Erythroblast (primary cell): ENCODE measurements around the gene NRG2.
A peak's percentile ranks its signal among the peaks of the same experiment; 100 is the strongest.

Experiments used
- DNase-seq, 2 experiments: peaks; one replicate each; lab custom pipeline; 2025; lab: John Stamatoyannopoulos, UW
- GATA1 ChIP-seq: IDR thresholded peaks from 2 replicates; pipeline ENCODE4 v1.6.1; 2011; ENCODE audit warnings: low read depth, mild to moderate bottlenecking, control low read depth, low read length, moderate library complexity
- POLR2A ChIP-seq: IDR thresholded peaks from 2 replicates; pipeline ENCODE4 v1.6.1; 2011; ENCODE audit warnings: mild to moderate bottlenecking, low read length

NRG2 gene

GRCh38 chr5:140010798-140011197 lies 32.3 kb downstream of the NRG2 start:
- TF ChIP-seq GATA1 (no peak), POLR2A (no peak)
- no peak for DNase-seq

DNA sequence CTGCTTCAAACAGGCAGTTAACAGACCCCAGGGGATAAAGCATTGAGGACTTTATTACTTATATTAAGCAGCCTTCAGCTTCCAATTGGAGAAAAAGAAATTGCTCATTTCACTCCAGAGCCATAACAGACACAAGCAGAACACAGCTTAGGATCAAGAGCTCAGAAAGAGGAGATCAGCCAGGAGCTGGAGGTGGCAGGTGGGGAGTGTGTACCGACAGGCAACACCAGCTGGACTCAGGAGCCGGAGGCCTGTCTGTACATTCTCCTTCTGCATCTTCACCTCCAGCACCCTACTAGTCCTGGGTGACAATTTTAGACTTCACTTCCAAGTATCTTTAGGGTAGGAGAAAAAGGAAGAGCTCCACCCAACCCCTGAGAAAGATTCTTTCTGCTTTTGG lies 35.8 kb downstream of the NRG2 start:
- no peak for TF ChIP-seq POLR2A

DNA sequence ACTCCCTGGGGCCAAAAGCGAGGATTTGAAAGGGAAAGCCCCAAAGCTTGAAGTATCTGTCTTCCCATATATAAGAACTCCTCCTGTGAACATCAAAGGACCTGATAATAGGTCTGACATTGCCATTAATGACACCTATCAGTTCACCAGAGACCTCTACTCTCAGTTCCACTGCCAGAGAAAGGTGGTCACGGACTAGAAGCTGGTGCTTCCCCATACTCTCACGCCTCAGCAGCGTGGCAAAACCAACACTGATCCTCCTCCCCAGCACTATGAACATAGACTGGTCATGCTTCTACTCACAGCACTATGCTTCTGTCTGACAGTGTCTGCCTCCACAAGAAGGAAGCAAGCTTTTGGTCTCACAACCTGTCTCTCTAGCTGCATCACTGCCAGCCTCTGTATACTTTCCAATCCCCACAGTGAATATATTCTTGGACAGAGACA lies 37.9 kb downstream of the NRG2 start:
- TF ChIP-seq POLR2A: no peak
- no peak for TF ChIP-seq GATA1
- DNase-seq: no peak

More for the DNA sequence above, 35.8 kb downstream of the NRG2 start:
- DNase-seq: no peak

DNA sequence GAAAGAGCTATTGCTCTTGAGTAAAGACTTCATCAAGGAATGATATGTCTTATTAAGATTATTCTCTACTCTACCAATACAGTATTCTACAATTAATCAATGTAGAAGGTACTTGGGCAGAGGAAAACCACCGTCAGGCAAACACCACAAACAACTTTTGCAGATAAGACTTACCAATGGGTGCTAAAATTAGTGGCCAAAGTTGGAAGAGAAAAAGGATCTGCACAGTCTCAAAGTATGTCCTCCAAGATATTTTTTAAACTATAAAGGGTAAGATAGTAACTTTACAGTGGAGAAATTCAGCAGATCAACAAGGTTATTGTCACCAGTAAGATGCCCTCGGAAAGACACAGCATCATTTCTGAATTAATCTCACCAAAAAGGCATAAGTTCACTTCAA lies 38.9 kb downstream of the NRG2 start:
- no peak for DNase-seq
- TF ChIP-seq GATA1: no peak
- TF ChIP-seq POLR2A: no peak

DNA sequence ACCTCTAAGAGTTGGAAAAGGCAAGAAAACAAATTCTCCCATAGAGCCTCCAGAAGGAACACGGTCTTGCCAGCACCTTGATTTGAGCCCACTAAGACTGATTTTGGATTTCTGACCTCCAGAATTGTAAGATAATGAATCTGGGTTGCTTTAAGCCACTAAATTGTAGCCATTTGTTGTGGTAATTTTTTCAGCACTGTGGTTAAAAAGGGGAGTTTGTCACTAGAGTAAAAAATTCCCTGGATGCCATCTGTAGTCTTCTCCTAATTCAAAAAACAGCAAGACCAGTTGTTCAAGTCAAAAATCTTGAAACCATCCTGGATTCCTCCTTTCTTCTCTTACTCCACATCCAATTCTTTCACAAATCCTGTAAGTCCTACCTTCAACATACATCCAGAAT lies 39.6 kb downstream of the NRG2 start:
- DNase-seq: no peak
- TF ChIP-seq GATA1 (no peak), POLR2A (no peak)

DNA sequence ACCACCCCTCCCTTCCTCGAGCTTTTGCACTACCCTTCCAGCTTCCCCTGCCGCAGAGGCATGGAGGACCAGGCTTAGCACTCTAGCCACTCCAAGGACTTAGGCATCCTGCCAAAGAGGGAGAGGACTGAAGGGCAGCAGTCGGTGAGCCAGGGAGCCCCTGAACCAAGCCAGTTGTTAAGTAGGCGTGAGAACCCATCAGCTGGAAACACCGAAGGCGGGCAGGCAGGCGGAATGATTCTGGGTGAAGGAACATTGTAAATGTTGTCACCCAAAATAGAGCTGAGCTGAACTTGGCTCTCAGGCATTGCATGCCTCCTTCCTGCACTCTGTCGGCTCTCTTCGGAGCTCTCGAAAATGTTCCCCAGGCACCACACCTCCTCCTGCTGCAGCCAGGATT lies 42.8 kb downstream of the NRG2 start:
- DNase-seq: no peak
- TF ChIP-seq POLR2A: no peak
- no peak for TF ChIP-seq GATA1

- DNase-seq: no peak
- TF ChIP-seq GATA1 (no peak), POLR2A (no peak)
Observed at GRCh38 chr5:139998837-139999236, 44.3 kb downstream of the NRG2 start.

DNA sequence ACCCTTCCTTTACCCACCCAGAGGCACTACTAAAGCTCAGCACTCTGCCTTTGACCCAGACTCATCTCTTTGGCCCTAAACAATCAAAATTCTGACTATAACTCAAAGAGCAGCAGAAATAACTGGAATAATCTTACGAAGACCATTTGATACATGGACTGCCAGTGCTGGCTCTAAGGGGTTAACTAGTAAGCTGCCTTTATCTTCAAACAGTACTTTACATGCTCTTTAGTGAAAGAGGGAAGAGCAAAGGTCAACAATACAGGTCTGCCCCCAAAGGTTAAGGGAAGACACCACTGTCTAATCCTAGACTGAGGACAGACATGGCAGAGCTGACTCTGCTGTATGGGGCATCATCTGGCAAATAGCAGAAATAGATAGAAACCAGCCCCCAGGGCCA lies 45.8 kb downstream of the NRG2 start:
- DNase-seq: no peak

DNA sequence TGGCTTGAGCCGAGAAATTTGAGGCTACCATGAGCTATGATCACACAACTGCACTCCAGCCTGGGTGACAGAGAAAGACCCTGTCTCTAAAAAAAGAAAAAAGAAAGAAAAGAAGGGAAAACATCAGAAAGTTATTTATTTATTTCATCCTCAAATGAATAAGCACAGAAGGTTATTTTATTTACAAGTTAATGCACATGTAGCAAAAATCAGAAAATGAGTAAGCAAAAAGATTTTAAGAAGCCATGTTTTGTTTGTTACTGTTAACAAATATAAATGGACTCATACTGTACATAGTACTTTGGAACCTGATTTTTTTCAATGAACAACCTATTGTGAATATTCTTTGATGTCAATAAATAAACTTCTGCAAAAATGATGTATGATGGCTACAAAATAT lies 47.2 kb downstream of the NRG2 start:
- TF ChIP-seq POLR2A (no peak), GATA1 (no peak)
- DNase-seq: no peak

More for the DNA sequence above, 45.8 kb downstream of the NRG2 start:
- no peak for TF ChIP-seq GATA1
- no peak for TF ChIP-seq POLR2A

DNA sequence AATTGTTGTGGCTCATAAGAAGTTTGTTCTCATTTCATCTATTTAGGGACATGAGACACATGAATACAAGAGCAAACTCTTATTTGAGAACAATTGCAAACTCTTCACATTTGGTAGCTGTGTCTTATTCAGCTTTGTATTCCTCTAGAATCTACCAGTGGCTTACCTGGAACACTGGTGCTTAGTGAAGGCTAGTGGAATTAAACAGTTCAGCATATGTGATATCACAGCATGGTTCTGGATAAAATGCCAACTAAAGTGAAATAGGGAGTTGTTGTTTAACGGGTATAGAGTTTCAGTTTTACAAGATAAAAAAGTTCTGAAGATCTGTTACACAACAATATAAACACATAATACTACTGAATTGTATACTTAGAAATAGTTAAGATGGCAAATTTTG lies 48.9 kb downstream of the NRG2 start:
- no peak for TF ChIP-seq POLR2A
- no peak for TF ChIP-seq GATA1
- DNase-seq: no peak

DNA sequence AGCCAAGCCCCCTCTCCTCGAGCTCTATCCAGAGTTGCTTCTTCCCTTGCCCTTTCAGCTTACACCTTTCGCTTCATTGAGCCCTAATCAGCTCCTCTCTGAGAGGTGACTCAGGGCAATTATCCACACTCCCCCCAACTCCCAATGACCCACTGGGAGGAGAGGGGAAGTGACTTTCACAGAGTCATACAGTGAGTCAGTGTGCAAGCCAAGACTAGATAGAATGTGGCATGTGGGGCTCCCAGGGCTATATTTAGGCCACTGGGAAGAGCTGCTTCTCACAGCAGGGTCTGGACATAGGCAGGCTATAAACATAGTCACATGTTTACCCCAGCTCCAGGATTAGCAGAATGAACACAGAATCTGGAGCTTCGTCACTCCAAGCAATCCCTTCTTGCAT lies 57.4 kb downstream of the NRG2 start:
- TF ChIP-seq POLR2A: no peak
- no peak for TF ChIP-seq GATA1
- no peak for DNase-seq

DNA sequence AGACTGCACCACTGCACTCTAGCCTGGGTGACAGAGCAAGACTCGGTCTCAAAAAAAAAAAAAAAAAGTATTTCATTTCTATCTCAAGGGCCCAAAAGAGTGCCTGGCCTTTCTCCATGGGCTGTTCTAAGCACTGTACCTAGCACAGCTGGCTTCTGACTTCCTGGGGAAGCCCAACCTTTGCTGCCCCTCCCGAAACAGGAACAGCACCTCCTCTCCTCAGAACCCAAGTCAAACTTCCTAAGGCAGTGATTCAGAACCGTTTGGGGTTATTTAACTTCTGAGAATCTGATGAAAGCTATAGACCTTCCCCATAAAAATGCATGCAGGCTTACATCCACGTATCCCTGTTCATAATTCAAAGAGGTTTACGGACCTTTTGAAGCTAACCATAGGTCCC lies 57.8 kb downstream of the NRG2 start:
- TF ChIP-seq POLR2A (no peak), GATA1 (no peak)
- no peak for DNase-seq

DNA sequence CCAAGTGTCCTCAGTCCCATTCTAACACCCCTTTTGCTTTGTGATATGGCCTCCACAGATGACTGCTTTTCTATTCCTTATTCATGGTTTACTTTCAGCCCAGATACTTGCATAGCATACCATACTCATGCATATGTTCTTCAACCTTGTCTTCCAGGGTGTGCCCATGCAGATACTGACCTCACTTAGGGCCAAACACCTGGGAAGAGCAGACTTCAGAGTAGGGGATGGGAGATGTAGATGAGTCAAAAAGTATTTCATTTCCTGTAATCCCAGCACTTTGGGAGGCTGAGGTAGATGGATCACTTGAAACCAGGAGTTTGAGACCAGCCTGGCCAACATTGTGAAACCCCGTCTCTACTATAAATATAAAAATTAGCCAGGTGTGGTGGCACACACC lies 58.3 kb downstream of the NRG2 start:
- no peak for TF ChIP-seq POLR2A
- no peak for TF ChIP-seq GATA1
- no peak for DNase-seq

DNA sequence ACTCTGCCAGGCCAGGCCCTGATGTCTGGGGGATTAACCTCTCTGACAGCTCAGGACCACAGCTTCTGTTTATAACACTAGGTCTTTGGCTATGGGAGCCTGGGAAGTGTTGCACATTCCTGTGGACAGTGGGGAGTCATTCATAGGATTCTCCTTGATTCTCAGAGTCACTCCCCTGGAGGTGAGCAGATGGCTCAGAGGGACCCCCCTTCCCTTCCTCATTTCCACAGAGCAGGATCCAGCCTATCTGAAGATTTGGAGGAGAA lies 60.2 kb downstream of the NRG2 start:
- TF ChIP-seq POLR2A (no peak), GATA1 (no peak)
- no peak for DNase-seq

DNA sequence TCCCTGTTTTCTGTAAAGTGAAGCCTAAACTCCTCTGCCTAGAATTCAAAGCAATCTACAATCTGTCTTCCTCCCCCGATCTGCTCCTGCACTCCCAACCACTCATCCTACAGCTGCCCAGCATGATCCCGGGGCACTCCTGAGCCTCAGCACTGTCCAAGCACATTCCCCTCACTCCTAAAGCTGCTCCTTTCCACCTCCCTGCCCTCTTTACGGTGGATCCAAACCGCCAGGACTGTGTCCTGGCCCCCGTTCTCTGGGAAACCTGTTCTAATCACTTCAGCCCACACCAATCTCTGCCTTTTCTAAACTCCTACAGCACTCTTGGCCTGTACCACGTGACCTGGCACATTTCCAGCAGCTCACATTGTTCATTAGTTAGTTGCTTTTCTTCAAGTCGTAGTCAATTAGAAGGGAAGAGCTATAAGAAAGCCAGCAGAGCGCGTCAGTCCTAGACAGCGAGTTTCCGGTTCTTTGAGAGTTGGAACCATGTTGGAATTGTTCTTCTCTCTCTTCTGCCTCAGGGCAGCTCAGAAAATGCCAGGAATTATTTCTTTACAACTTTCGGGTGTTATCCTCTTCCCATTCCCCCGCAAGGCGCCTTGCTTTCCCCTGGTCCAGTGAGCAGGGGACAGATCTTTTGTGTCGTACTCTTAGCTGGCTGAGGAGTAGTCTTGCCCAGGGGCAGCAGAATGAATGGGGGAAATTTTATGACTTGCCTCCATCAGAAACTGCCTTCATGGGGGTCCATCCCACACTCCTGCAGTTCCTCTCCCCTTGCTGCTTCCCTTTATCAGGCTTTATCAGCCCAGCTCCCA lies 60.7 kb downstream of the NRG2 start:
- no peak for TF ChIP-seq POLR2A
- TF ChIP-seq GATA1: no peak
- peak in 1 of 2 experiments; percentile 18 for DNase-seq
